Fibroblast of skin of right biceps (primary cell): Measurements from ENCODE around the gene KRTAP3-2.

Experiments used
- DNase-seq: peaks from one replicate; pipeline ENCODE4 v3.0.0-alpha.2; 2013

KRTAP3-2 gene

DNA sequence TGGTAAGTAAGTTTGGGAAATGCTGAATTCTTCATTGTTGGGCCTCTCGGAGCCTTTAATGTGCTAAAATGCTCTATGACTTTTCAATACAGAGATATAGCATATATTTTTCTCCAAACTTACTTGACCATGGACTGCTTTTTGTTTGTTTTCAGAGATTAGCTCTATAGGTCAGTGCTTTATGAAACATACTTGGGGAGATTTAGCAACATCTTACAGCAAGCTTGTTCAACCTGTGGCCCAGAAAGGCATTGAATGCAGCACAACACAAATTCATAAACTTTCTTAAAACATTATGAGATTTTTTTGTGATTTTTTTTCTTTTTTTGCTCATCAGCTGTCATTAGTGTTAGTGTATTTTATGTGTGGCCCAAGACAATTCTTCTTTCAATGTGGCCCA, 10.2 kb upstream of the KRTAP3-2 start:
- no peak for DNase-seq

DNA sequence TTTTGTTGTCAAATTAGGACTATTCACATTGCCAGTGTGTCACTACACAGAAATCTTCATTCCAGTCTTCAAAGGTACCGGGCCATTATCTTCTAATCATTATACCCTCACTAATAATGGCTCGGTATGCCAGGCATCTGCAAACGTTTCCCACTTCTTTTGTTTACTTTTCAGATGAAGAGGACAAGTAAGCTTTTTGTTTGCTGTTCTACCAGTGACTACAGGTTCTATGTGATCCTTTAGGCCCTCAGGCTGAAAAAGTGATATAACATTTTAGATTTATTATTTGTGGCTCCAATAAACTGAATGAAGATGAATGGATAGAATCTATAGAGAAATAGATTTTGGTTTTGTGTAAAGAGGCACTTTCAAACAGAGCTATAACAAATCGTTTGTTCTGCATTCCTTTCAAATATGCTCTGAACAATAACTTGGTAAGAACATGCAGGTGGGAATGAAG, 9.6 kb upstream of the KRTAP3-2 start:
- no peak for DNase-seq

DNA sequence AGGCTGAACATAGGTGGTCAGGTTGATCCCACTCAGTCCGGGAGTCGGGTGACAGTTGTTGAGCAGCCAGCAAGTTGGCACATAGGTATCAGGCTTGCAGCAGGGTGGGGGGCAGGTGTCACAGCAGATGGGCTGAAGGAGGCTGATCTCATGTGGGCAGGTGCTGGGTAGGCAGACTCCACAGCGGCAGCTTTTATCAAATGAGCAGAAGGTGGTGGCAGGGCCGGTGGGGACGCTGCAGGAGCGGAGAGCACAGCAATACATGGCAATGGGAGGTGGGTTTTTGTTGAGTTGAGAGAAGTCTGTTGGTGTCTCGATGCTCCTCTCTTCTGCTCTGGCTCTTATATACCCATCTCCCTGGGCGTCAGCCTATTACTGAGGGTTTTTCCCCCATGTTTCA, 9.1 kb upstream of the KRTAP3-2 start, which contains the start of gene KRTAP3-1:
Gene KRTAP3-1 (minus strand): TSS at position 318 of the 400 bp plus-strand sequence. CDS start 54 bp downstream, at position 264.
- DNase-seq: no peak

DNA sequence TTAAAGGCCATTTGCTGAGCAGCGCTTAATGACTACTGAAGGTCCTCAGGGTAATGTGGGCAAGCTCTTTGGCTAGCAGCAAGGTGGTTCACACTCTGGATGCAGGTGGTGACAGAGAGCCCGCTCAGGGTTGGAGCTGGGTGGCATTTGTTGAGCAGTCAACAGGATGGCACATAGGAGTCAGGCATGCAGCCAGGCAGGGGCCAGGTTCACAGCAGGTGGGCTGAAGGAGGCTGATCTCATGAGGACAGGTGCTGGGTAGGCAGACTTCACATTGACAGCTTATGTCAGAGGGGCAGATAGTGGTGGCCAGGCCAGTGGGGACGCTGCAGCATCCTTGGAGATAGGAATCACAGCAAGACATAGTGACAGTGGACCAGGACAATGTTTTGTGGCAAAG, 4.7 kb upstream of the KRTAP3-2 start:
- no peak for DNase-seq

DNA sequence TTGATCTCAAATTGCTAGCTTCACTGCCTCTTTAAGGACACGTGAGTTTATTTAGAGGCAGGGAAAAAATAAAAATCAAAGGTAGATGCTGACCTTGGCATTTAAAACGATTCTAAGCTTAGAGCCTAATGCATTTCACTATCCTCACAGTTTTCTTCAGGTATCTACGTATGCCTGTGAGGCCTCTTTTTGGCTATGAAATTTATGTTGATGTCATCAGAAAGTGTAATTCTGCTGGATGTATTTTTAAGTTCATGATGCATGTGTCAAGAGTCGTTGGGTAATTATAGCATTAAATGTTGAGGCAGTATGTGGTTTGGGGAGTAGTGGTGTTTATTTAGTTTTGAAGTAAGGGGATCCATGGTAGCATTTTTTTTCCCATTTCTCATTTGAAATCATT, 4.2 kb upstream of the KRTAP3-2 start:
- no peak for DNase-seq

DNA sequence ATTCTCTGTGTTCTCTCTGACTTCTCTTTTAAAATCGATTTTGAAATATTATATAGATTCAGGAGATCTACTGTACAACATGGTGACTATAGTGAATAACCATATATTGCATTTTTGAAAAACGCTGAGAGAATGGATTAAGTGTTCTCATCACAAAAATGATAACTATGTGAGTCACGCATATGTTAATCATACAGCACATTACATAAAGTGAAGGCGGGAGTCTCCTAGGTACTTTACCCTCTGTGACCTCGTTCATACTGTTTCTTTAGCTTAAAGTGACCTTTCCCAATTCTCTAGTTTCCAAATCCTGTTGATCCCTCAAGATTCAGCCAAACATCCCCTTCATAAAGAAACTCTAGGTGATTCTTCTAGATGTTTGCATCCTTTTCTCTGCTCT, 3.1 kb upstream of the KRTAP3-2 start:
- peak; percentile 49 for DNase-seq

DNA sequence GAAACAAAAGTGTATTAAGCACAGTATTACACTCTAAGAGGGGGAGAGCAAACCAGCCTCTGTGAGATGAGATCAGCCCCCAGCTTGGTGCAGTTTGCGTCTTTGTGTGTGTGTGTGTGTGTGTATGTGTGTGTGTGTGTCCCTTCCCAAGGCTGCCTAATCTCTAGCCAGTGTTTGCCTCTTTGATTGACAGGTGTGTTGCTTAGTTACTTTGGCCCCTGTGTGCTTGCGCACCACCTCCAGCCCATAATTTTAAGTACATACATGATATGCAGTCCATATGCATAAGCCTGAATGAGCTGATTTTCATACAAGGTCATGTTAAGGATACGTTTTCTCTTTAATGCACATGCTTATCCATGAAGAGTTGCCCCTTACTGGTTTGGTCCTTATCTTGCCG, 2.1 kb upstream of the KRTAP3-2 start:
- DNase-seq: no peak

DNA sequence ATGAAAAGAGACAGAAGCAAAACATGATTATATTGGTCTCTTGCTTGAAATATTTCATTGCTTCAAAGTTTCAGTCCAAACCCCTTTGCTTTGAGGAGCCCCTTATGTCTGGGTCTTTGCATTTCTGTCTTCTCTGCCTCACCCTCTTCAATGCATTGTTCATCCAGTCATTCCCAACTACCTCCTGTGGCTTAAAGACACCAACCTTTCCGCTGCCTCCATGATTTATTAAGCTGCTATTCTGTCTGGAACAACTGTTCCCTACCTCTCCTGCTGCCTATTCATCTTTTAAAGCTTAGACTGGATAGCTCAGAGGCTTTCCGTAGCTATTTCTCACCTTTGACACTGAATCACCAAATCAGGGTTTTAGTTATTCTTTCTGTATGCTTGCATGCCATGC, 2.3 kb downstream of the KRTAP3-2 start:
- DNase-seq: no peak

DNA sequence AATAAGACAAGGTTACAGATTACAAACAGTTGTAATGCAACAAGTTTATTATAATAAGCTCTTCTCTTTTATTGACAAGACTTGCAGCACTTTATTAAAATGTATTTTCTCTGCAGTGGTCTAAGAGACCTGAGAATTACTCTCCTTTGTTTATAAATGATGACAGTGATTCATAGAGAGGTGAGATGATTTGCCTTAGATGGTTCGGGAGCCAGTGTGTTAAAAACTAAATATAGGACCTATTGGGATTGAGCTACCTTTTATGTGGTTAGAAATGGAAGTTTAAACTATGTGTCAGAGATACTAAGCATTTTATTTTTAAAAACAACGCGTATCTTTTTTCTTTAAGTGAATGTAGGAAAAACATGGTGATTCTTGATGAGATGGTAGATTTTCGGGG, 2.9 kb downstream of the KRTAP3-2 start:
- no peak for DNase-seq

DNA sequence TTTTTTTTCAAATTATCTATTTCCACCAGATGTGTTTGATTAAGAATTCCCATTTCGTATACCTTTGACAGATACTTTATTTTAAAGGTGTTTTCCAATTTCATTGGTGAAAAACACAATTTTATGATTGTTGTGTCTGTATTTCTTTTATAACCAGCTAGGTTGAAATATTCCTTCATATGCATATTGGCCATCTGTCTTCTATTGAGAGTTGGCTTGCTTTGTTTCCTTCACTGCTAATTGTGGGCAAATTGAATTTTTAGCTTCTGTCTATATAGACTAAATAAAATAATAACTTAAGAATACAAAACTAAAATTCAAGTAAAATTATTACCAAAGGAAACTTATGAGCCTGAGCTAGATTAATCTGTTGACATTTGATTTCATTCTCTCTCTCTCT, 4.6 kb downstream of the KRTAP3-2 start:
- no peak for DNase-seq

DNA sequence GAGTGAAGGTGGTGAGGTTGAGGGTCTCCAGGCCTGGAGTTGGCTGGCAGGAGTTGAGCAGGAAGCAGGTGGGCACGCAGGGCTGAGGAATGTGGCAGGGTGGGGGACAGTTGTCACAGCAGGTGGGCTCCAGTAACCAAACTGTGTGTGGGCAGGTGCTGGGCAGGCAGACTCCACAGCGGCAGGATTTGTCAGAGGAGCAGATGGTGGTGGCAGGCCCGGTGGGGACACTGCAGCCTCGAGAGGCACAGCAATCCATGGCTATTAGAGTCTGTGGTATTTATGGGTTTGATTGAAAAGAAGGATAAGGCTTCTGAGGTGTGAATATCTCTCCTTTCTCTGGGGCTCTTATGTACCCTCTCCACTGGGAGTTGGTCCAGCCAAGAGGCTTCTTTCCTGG, 5.9 kb downstream of the KRTAP3-2 start, which contains the start of gene KRTAP3-3:
Gene KRTAP3-3 (minus strand): TSS at position 326 of the 400 bp plus-strand sequence. CDS start 67 bp downstream, at position 259.
- no peak for DNase-seq

DNA sequence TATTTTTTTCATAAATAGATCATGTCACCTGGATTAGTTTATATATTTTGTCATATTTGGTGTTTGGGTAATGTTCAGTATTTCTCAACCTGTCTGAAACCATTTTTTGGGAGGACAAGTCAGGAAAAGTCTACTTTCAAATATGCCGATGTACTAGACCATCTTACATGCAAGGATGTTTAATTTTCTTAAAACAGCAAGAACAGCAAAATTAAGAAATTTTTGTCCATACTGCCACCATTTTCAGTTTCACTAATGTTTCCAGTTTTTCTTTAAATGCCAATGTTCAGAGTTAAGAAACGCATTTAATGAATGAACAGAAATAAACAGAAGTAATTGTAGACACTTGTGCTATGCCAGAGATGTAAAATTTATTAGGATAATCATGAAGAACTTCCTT, 6.6 kb downstream of the KRTAP3-2 start:
- DNase-seq: no peak

DNA sequence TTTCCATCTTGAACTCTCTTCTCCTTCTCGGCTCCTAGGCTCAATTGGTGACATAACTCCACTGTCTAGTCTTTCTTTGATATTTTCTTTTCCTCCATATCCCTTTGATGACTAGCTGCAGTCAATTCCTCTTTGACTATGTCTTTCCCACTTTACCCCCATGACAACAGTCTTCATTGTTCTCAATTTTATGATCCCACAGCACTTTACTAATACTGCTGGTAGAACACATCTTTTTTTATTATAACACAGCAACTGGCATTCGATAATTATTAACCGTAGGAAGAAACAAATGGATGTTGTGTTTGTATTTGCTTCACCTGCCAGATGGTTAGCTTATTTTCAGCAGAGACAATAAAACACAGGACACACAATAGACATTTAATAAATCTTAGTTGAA, 7.0 kb downstream of the KRTAP3-2 start:
- DNase-seq: no peak

DNA sequence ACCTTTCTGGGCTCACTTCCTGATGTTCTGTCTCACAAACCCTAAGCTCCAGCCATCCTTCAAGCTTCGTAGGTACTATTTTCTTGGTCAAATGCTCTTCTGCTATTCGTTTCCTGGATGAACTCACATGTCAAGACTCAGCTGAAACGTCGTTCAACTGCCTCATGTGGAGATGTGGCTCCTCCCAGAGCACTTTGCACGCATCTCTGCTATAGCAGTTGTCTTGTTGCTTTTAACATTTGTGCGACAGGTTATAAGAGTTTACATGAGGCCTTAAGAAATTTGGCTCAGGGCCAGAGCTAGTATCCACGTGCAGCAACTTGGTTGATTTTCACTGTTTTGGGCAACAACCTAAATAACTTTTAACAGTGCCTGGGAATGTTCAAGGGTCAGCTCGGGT, 12.8 kb downstream of the KRTAP3-2 start:
- no peak for DNase-seq

DNA sequence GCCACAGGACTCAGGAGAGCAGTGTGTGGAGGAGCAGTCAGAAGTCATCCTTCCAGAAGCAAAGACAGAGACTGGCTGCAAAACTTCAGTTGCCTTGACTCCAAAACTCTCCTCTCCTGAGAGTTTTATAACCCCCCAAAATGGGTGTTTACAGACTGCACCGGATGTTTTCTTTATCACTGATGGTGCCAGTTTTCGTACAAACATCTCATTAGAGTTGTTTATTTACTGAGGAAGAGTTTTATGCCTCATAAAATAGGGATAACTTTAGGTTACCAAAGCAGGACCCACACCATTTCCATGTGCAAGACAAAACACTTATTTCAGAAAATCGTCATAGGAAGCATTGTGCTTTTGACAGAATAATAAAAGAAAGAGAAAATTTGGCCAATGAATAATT, 15.5 kb downstream of the KRTAP3-2 start, which contains the start of gene KRT40:
Gene KRT40 (minus strand): TSS at position 101 of the 400 bp plus-strand sequence. CDS start 53 bp downstream, at position 48.
- DNase-seq: no peak

DNA sequence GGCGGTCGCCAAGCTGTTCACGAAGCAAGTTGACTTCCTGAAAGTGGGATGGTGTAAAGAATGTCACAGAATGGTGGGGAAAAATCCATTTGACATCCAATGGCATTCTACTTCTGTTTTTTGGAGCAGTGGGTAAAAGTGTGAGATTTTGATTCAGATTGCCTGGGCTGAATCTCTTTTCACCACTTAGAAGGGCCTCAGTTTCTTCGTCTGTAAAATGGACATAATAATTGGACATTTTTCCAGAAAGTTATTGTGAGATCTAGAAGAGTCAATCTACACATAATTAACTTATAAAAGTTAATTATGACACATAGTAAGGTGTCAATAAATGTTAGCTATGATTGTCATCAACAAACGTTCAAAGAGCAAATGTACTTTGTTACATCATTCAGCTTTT, 18.6 kb downstream of the KRTAP3-2 start:
- DNase-seq: no peak

DNA sequence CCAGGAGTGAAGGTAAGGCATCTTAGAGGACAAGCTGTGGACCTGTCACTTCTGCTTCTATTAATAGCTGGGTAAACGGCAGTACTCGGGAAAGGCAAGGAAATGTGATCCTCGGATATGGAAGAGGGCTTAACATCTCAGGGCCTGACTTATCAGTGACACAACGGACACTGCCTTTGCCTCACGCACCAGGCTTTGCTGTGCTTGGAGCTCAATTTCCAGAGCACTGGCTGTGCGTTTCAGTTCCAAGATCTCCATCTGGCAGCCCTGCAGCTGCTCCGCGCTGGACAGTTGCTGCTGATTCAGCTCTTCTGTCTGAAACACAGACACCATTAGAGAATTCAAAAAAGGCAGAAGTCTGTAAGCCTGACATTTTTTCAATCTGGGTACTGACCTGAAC, 19.1 kb downstream of the KRTAP3-2 start:
- DNase-seq: peak; percentile 42

DNA sequence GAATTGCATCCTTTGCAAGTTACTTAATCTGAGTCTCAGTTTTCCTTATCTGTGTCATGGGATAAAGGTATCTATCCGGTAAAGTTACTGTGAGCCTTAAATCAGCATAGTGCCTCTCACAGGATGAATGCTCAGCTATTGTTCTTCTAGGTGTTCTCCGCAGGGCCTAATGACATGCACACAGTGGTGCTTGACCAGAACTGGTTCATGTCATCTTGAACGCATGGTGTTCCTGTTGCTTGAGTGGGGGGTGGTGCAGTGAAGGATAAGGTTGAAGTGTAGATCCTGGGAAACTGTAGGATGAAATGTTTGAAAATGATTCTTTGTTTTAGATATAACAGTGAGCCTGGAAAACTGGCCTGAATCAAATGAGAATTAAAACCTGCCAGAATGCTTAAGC, 19.6 kb downstream of the KRTAP3-2 start:
- DNase-seq: no peak

DNA sequence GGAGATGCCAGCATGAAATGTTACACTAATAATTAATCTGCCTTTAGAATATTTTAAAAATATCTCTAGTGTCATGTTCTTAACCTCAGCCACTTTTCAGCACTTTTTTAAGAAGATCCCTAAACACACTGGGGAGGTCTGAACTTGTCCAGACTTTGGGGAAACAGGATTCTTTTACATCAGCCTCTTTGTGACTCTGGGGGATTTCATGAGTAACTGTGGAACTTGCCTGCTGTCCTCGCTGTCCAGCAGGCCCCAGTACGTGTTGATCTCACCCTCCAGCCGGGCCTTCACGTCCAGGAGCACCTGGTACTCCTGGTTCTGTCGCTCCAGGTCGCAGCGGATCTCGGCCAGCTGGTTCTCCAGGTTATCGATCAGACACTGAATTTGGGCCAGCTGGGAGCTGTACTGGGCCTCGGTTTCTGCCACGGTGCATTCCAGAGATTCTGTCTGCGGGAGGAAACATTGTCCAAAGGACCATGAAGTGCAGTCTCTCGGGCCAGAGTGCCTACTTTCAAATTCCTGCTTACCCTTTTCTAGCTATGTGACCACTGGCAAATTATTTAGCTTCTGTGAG, 21.0 kb downstream of the KRTAP3-2 start:
- DNase-seq: no peak

DNA sequence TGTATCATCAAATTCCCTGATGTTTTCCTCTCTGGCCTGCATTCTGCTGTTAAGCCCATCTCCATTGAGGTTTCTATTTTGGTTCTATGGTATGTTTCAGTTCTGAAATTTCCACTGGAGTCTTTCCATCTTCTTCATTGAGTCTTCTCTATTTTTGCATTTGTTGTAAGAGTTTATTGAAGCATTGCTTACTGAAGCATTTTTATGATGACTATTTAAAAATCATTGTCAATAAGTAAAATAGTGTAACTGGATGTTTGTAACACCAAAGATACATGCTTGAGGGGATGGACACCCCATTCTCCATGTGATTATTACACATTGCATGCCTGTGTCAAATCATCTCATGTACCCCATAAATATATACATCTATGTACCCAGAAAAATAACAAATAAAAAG, 24.2 kb downstream of the KRTAP3-2 start:
- no peak for DNase-seq

DNA sequence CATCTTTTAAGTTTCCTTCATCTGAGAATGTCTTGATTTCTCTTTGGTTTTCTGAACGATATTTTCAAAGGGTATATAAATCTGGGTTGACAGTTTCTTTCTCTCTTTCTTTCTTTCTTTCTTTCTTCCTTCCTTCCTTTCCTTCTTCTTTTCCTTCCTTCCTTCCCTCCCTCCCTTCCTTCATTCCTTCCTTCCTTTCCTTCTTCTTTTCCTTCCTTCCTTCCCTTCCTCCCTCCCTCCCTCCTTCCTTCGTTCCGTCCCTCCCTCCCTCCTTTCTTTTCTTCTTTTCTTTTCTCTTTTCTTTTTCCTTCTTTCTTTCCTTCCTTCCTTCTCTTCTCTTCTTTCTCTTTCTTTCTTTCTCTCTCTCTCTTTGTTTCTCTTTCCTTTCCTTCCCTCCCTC, 25.3 kb downstream of the KRTAP3-2 start:
- DNase-seq: no peak

DNA sequence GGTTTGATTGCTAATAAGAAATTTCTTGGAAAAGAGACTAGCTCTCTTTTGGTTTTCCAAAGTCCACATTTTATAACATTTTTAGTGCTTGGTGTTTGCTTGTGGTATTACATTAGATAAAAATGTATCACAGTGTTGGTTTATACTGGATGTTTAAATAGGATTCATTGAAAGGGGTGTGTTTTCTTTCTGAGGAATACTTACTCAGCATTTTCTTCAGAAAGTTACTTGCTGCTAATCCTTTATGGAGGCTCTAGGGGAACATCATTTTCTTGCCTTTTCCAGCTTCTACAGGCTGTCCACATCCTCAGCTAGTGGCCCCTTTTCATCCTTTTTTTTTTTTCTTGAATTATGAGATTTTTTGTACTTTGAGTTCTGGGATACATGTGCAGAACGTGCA, 32.1 kb downstream of the KRTAP3-2 start:
- no peak for DNase-seq

DNA sequence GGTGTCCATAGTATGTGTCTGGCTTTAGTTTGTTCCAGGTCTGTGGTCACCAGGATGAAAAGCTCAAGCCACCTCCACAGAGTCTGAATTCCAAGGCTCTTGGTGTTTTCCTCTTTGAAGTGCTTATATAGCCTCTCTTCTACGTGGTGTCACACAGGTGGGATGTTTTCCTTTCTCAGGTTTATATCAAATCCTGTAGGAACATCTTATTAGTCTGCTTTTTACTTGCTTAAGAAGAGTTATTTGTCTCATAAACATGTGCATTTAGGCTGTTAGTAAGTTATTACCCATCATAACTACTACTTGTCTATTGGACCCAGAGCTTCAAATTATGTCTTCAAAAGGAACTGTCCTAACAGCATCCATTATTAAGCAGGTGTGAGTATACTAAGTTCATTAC, 32.9 kb downstream of the KRTAP3-2 start, which contains the start of gene KRT39:
Gene KRT39 (minus strand): TSS at position 101 of the 400 bp plus-strand sequence. CDS start 92 bp downstream, at position 9.
- no peak for DNase-seq

DNA sequence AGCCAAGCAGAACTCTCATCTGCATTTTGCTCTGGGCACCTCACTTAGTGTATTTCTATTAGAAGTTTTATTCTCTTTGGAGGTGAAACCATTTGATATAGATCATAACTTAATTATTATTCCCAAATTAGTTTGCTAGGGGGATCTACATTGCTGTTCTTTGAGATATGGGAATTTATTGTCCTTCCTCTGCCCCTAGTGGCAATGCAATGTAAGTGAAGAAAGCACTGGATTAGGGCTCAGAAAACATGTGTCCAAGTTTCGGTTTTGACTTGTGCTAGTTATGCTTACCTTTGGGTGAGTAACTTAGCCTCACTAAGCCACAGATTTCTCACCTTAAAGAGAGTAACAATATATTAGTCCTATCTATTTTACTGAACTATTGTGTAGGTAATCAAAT, 35.9 kb downstream of the KRTAP3-2 start:
- peak; percentile 26 for DNase-seq

DNA sequence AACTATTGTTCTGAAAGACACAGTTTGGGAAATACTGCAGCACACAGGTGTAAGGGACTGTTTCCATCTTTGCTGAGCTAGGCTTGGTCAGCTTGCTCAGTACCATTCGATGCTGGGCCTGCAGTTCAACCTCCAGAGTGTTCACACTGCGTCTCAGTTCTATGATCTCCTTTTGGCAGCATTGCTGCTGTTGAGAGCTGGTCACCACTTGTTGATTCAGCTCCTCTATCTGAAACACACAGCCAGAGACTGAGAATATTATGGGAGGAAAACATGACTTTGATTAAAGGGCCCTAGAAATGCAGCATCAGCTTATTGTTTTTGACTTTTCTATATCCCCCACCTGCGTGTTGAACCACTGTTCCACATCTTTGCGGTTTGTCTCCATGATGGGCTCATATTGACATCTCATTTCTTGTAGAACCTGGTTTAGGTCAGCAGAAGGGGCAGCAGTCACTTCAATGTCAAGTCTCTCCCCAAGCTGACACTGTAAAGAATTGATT, 37.6 kb downstream of the KRTAP3-2 start:
- DNase-seq: no peak
